SU-DHL-6 (cell line): Measurements from ENCODE around the gene UBASH3A.

Experiments used
- EZH2phosphoT487 ChIP-seq: fragments of 200-600 bp; sonication (generic), shearing (Covaris generic); conservative IDR thresholded peaks from 2 replicates; pipeline ENCODE4 v1.6.1; 2018; ENCODE audit warnings: mild to moderate bottlenecking, antibody characterized with exemption, low read length, moderate library complexity, mixed read lengths
- TF ChIP-seq, protein P1 (sequence below): fragments of 200-600 bp; sonication (generic); IDR thresholded peaks from one replicate; pipeline ENCODE4 v1.5.1; 2017; ENCODE audit warnings: antibody characterized with exemption, mild to moderate bottlenecking, low read length, moderate library complexity; ENCODE audit not compliant: insufficient read depth, poor library complexity, severe bottlenecking

DNA sequence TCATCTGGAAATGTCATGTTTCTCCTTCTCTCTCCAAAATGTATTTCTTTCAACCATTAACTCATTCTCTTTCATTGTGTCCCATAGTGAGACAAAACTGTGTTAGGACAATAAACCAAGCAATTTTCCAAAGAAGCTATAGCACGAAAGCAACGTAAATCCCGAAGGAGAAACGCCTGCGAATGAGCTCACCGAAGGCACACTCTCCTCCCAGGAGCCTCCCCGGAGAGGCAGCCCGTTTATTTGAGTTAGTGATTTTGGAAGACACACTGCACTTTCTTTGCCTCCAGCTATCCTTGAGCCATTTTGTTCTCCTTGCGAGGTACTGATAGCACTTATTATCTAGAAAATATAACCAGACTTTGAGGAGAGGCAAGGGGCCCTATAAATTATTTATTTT is 51.1 kb downstream of the UBASH3A start:
- TF ChIP-seq, protein P1, sequence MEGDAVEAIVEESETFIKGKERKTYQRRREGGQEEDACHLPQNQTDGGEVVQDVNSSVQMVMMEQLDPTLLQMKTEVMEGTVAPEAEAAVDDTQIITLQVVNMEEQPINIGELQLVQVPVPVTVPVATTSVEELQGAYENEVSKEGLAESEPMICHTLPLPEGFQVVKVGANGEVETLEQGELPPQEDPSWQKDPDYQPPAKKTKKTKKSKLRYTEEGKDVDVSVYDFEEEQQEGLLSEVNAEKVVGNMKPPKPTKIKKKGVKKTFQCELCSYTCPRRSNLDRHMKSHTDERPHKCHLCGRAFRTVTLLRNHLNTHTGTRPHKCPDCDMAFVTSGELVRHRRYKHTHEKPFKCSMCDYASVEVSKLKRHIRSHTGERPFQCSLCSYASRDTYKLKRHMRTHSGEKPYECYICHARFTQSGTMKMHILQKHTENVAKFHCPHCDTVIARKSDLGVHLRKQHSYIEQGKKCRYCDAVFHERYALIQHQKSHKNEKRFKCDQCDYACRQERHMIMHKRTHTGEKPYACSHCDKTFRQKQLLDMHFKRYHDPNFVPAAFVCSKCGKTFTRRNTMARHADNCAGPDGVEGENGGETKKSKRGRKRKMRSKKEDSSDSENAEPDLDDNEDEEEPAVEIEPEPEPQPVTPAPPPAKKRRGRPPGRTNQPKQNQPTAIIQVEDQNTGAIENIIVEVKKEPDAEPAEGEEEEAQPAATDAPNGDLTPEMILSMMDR = no peak
- TF ChIP-seq EZH2phosphoT487 = no peak
